ENCODE measurements around the gene AGBL1.
"Not testable (repeated sequence)": the region's sequence is repeated elsewhere in the genome, so short reads cannot be mapped to it uniquely, and the experiment has no call there.

Gene AGBL1

GRCh38 chr15:87032295-87032694 lies 952.6 kb downstream of the AGBL1 start:
- Histone ChIP-seq H3K27ac (no peak overlapping the region), H3K27me3 (ENCODE audit: insufficient read depth, low read depth) (no peaks in the 10 kb centered on the region), H3K36me3 (ENCODE audit: insufficient read depth) (no peaks in the 10 kb centered on the region), H3K9ac (no peak overlapping the region), H3K4me2 (no peak overlapping the region), H2AFZ (ENCODE audit: low read depth) (no peak overlapping the region), H4K20me1 (ENCODE audit: insufficient read depth) (no peaks in the 10 kb centered on the region), H3K4me1 (ENCODE audit: low read depth, poor library complexity, severe bottlenecking) (no peaks in the 10 kb centered on the region), H3K4me3 (IDR thresholded peaks at IDR 0.05; ENCODE audit: insufficient read depth, low read depth, low read length) (no peak overlapping the region), H3K79me2 (ENCODE audit: insufficient read depth, low read depth) (no peaks in the 10 kb centered on the region)
- no peak for TF ChIP-seq CTCF (conservative IDR thresholded peaks at IDR 0.05; ENCODE audit: low read depth, low read length)

DNA sequence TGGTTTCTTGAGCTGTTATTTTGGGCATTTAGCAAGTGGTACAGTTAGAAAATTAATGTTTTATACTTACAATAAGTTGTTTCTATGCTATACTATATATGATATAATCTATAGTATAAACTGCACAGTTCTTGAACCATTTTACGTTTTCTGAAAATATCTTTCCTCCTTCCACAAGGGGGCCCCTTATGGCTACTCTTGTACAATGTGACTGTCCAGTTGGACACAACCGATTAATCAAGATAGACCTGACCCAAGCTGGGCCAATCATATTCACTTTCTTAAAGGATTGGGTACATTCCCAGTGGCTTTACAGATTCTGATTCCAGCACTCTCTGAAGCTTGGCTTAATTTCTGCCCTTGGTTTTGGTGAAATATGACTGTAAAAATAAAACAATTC lies 953.4 kb downstream of the AGBL1 start:
- Histone ChIP-seq H4K20me1 (ENCODE audit: insufficient read depth) (no peaks in the 10 kb centered on the region), H3K9ac (no peak overlapping the region), H3K79me2 (ENCODE audit: insufficient read depth, low read depth) (no peaks in the 10 kb centered on the region), H3K4me2 (no peak overlapping the region), H3K4me3 (IDR thresholded peaks at IDR 0.05; ENCODE audit: insufficient read depth, low read depth, low read length) (no peak overlapping the region), H3K36me3 (ENCODE audit: insufficient read depth) (no peaks in the 10 kb centered on the region), H3K27ac (no peak overlapping the region), H3K27me3 (ENCODE audit: insufficient read depth, low read depth) (no peaks in the 10 kb centered on the region), H3K4me1 (ENCODE audit: low read depth, poor library complexity, severe bottlenecking) (no peaks in the 10 kb centered on the region), H2AFZ (ENCODE audit: low read depth) (no peak overlapping the region)
- no peak for TF ChIP-seq CTCF (conservative IDR thresholded peaks at IDR 0.05; ENCODE audit: low read depth, low read length)

DNA sequence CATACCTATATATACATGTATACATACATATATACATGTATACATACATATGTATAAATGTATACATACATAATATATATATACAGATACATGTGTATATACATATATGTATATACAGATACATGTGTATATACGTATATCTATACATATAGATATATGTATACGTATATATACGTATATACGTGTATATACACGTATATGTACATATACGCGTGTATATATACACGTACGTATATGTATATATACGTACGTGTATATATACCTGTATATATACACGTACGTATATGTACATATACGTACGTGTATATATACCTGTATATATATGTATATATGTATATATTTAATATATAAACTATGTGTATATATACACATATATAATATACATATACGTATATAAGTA lies 955.2 kb downstream of the AGBL1 start:
- H3K27me3 ChIP-seq (ENCODE audit: insufficient read depth, low read depth): no peaks in the 10 kb centered on the region
- no peak overlapping the region for H2AFZ ChIP-seq (ENCODE audit: low read depth)
- no peaks in the 10 kb centered on the region for H3K79me2 ChIP-seq (ENCODE audit: insufficient read depth, low read depth)
- no peak overlapping the region for H3K27ac ChIP-seq
- no peaks in the 10 kb centered on the region for H3K36me3 ChIP-seq (ENCODE audit: insufficient read depth)
- H3K4me1 ChIP-seq (ENCODE audit: low read depth, poor library complexity, severe bottlenecking): no peaks in the 10 kb centered on the region
- no peak overlapping the region for H3K4me3 ChIP-seq (IDR thresholded peaks at IDR 0.05; ENCODE audit: insufficient read depth, low read depth, low read length)
- no peak overlapping the region for H3K4me2 ChIP-seq
- TF ChIP-seq CTCF (conservative IDR thresholded peaks at IDR 0.05; ENCODE audit: low read depth, low read length): no peak
- no peak overlapping the region for H3K9ac ChIP-seq
- H4K20me1 ChIP-seq (ENCODE audit: insufficient read depth): no peaks in the 10 kb centered on the region

DNA sequence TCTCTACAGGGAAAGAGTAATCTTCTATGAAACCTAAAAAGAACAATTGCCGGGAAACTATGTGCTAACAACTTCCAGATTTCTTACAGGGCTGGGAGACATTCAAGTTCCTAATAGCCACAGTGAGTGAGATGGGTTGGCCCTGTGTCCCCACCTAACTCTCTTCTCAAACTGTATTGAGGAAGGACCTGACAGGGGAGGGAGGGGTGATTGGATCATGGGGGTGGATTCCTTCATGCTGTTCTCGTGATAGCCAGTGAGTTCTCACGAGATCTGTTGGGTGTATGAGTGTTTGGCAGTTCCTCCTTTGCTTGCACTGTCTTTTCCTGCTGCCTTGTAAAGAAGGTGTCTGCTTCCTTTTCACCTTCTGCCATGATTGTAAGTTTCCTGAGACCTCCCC lies 958.7 kb downstream of the AGBL1 start:
- no peaks in the 10 kb centered on the region for H4K20me1 ChIP-seq (ENCODE audit: insufficient read depth)
- no peak for TF ChIP-seq CTCF (conservative IDR thresholded peaks at IDR 0.05; ENCODE audit: low read depth, low read length)
- no peak overlapping the region for H3K9ac ChIP-seq
- H3K36me3 ChIP-seq (ENCODE audit: insufficient read depth): no peaks in the 10 kb centered on the region
- no peak overlapping the region for H3K4me3 ChIP-seq (IDR thresholded peaks at IDR 0.05; ENCODE audit: insufficient read depth, low read depth, low read length)
- no peak overlapping the region for H3K27ac ChIP-seq
- no peak overlapping the region for H3K4me2 ChIP-seq
- H3K4me1 ChIP-seq (ENCODE audit: low read depth, poor library complexity, severe bottlenecking): no peaks in the 10 kb centered on the region
- no peak overlapping the region for H2AFZ ChIP-seq (ENCODE audit: low read depth)
- H3K27me3 ChIP-seq (ENCODE audit: insufficient read depth, low read depth): no peaks in the 10 kb centered on the region
- no peaks in the 10 kb centered on the region for H3K79me2 ChIP-seq (ENCODE audit: insufficient read depth, low read depth)

DNA sequence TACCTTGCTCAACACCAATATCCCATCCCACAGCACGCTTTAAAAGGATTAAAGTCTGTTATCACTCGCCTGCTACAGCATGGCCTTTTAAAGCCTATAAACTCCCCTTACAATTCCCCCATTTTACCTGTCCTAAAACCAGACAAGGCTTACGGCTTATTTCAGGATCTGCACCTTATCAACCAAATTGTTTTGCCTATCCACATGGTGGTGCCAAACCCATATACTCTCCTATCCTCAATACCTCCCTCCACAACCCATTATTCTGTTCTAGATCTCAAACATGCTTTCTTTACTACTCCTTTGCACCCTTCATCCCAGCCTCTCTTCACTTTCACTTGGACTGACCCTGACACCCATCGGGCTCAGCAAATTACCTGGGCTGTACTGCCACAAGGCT lies 962.9 kb downstream of the AGBL1 start:
- not testable (repeated sequence) for H3K4me1 ChIP-seq (ENCODE audit: low read depth, poor library complexity, severe bottlenecking); H3K9ac ChIP-seq; H2AFZ ChIP-seq (ENCODE audit: low read depth); H3K27ac ChIP-seq; H3K27me3 ChIP-seq (ENCODE audit: insufficient read depth, low read depth); H3K36me3 ChIP-seq (ENCODE audit: insufficient read depth); H3K79me2 ChIP-seq (ENCODE audit: insufficient read depth, low read depth); H3K4me3 ChIP-seq (IDR thresholded peaks at IDR 0.05; ENCODE audit: insufficient read depth, low read depth, low read length); H3K4me2 ChIP-seq; H4K20me1 ChIP-seq (ENCODE audit: insufficient read depth)
